WTC11 (cell line): ENCODE results near the gene AIP. TPM values are rescaled to one million over a fixed set of nuclear protein-coding genes. Genes with fewer than 3 reads are reported as not detected.

Experiments
- ATAC-seq: fragments of 200-7000 bp; cut with Tn5 transposase; 2 replicates; pipeline ENCODE4 v1.10.0; 2021; ENCODE audit warnings: mild to moderate bottlenecking, moderate library complexity
- Bru-seq: library from RNA; stranded (reverse); fragments of 400-500 nt; gene quantifications from one replicate; lab custom pipeline; 2021; lab: Mats Ljungman, UMichigan
- CTCF ChIA-PET: fragments of 300-600 bp; sonication (Branson Sonifier 250); formaldehyde crosslinking; loops from one replicate; lab custom pipeline; 2021; ENCODE audit warnings: antibody characterized with exemption; lab: Charles Lee
- POLR2A ChIA-PET: fragments of 350-600 bp; sonication (Branson Sonifier 250); formaldehyde crosslinking; loops from one replicate; lab custom pipeline; 2021; ENCODE audit warnings: antibody characterized with exemption; lab: Charles Lee
- DNase-seq: peaks from one replicate; pipeline ENCODE4 v3.0.0; 2021; ENCODE audit warnings: low spot score
- H3K27ac Mint-ChIP-seq: 2 replicates; pipeline ENCODE4 v1.8.0; 2021; ENCODE audit warnings: mixed read lengths
- H3K27me3 Mint-ChIP-seq: 2 replicates; pipeline ENCODE4 v1.8.0; 2021; ENCODE audit warnings: low read depth, mild to moderate bottlenecking, moderate library complexity, mixed read lengths
- H3K36me3 Mint-ChIP-seq: 2 replicates; pipeline ENCODE4 v1.8.0; 2021; ENCODE audit warnings: mixed read lengths
- H3K4me1 Mint-ChIP-seq: 2 replicates; pipeline ENCODE4 v1.8.0; 2022; ENCODE audit warnings: mixed read lengths
- H3K4me3 Mint-ChIP-seq: 2 replicates; pipeline ENCODE4 v1.8.0; 2021; ENCODE audit warnings: mild to moderate bottlenecking, moderate library complexity, mixed read lengths
- H3K9me3 Mint-ChIP-seq: 2 replicates; pipeline ENCODE4 v1.8.0; 2021; ENCODE audit warnings: mixed read lengths
- ARID4B ChIP-seq: sonication (generic); formaldehyde crosslinking; IDR thresholded peaks from 2 replicates; pipeline ENCODE4 v1.8.0; 2023; ENCODE audit warnings: missing genetic modification reagents, mild to moderate bottlenecking, borderline replicate concordance
- ATF2 ChIP-seq: sonication (generic); formaldehyde crosslinking; IDR thresholded peaks from 2 replicates; pipeline ENCODE4 v1.8.1; 2022; ENCODE audit warnings: low read depth, missing genetic modification reagents, borderline replicate concordance
- CREM ChIP-seq: sonication (generic); formaldehyde crosslinking; IDR thresholded peaks from 2 replicates; pipeline ENCODE4 v1.8.1; 2022; ENCODE audit warnings: mild to moderate bottlenecking, missing genetic modification reagents, moderate library complexity
- E2F1 ChIP-seq: sonication (generic); formaldehyde crosslinking; IDR thresholded peaks from 2 replicates; pipeline ENCODE4 v1.8.0; 2022; ENCODE audit warnings: mild to moderate bottlenecking, missing genetic modification reagents
- EMX1 ChIP-seq: fragments of 250-450 bp; sonication (Bioruptor Pico); IDR thresholded peaks from 2 replicates; pipeline ENCODE4 v1.8.0; 2021; ENCODE audit warnings: mild to moderate bottlenecking
- FOXP4 ChIP-seq: sonication (generic); formaldehyde crosslinking; IDR thresholded peaks from 2 replicates; pipeline ENCODE4 v1.8.0; 2022; ENCODE audit warnings: mild to moderate bottlenecking, missing genetic modification reagents
- MLX ChIP-seq: sonication (generic); formaldehyde crosslinking; IDR thresholded peaks from 2 replicates; pipeline ENCODE4 v1.8.1; 2023; ENCODE audit warnings: mild to moderate bottlenecking, missing genetic modification reagents, moderate library complexity
- NR3C1 ChIP-seq: sonication (generic); formaldehyde crosslinking; conservative IDR thresholded peaks from 2 replicates; pipeline ENCODE4 v1.8.1; 2023; ENCODE audit warnings: low read depth, mild to moderate bottlenecking, missing genetic modification reagents
- PREB ChIP-seq: sonication (generic); formaldehyde crosslinking; IDR thresholded peaks from 2 replicates; pipeline ENCODE4 v1.8.1; 2022; ENCODE audit warnings: mild to moderate bottlenecking, missing genetic modification reagents, moderate library complexity, borderline replicate concordance
- SMAD3 ChIP-seq: sonication (generic); formaldehyde crosslinking; IDR thresholded peaks from 2 replicates; pipeline ENCODE4 v1.8.0; 2022; ENCODE audit warnings: missing genetic modification reagents, mild to moderate bottlenecking, borderline replicate concordance
- TP53 ChIP-seq: sonication (generic); formaldehyde crosslinking; IDR thresholded peaks from 2 replicates; pipeline ENCODE4 v1.8.1; 2023; ENCODE audit warnings: mild to moderate bottlenecking, missing genetic modification reagents
- USF1 ChIP-seq: sonication (generic); formaldehyde crosslinking; IDR thresholded peaks from 2 replicates; pipeline ENCODE4 v1.8.0; 2022; ENCODE audit warnings: mild to moderate bottlenecking, missing genetic modification reagents
- ZNF281 ChIP-seq: sonication (generic); formaldehyde crosslinking; IDR thresholded peaks from 2 replicates; pipeline ENCODE4 v1.8.0; 2023; ENCODE audit warnings: mild to moderate bottlenecking, missing genetic modification reagents
- ZNF423 ChIP-seq: fragments of 250-450 bp; sonication (Bioruptor Pico); IDR thresholded peaks from 2 replicates; pipeline ENCODE4 v2.1.2; 2022; ENCODE audit warnings: mild to moderate bottlenecking, moderate library complexity
- ZNF512 ChIP-seq: sonication (generic); formaldehyde crosslinking; IDR thresholded peaks from 2 replicates; pipeline ENCODE4 v1.8.1; 2022; ENCODE audit warnings: missing genetic modification reagents, borderline replicate concordance
- long read RNA-seq, 3 experiments: library from RNA in 1 of 3; library from capped mRNA in 1 of 3; library from polyadenylated mRNA in 1 of 3; unstranded in 2 of 3; stranded (forward) in 1 of 3; transcript quantifications; one replicate each; pipeline ENCODE4 v2.0.0, GENCODE V29; 2021
- total RNA-seq: library from RNA; stranded (reverse); gene quantifications from 3 replicates; pipeline ENCODE4 v1.2.3, GENCODE V29; 2021

Gene AIP
- 32.8 to 42.1 TPM (median 40.0 TPM) in 3 replicates for total RNA-seq
- Bru-seq, nascent RNA: percentile 54 among the genes with signal in this experiment
- long read RNA-seq, experiment 1, transcript AIP-201 (6 exons, 1,221 nt): major isoform, 57 of 63 reads
- long read RNA-seq, experiment 1, partial matches to known transcripts: 4 of 63 reads
- long read RNA-seq, experiment 1, other reads (novel, unspliced or antisense): 1 of 63 reads
- long read RNA-seq, experiment 2, transcript AIP-201 (6 exons, 1,221 nt): major isoform, 40 of 51 reads
- long read RNA-seq, experiment 2, partial matches to known transcripts: 4 of 51 reads
- long read RNA-seq, experiment 2, other reads (novel, unspliced or antisense): 7 of 51 reads
- long read RNA-seq, experiment 3, transcript AIP-201 (6 exons, 1,221 nt): major isoform, 45 of 48 reads
- long read RNA-seq, experiment 3, partial matches to known transcripts: 0 of 48 reads
- long read RNA-seq, experiment 3, other reads (novel, unspliced or antisense): 1 of 48 reads

GRCh38 chr11:67482827-67483798 lies at the start of gene AIP:
AIP (plus strand) TSS chr11:67483026; CDS start chr11:67483159, 133 bp downstream.
- peak; percentile 94 for ATAC-seq
- peak; percentile 98 for DNase-seq
- CTCF ChIA-PET: interaction anchor here (0.7 to 1.4 kb wide), 6 partner anchors 10 to 165 kb away, joined by 3 to 14 read pairs (median 4); partner anchors contain the start of genes PPP1CA and RAD9A
- H3K27me3 Mint-ChIP-seq: peaks cover 45% of the 10 kb centered on the region
- H3K4me3 Mint-ChIP-seq: peak within 1 kb of the TSS; percentile 75
- no peaks in the 10 kb centered on the region for H3K9me3 Mint-ChIP-seq
- peaks cover 19% of the 10 kb centered on the region for H3K4me1 Mint-ChIP-seq
- POLR2A ChIA-PET: interaction anchor here (0.8 to 1.0 kb wide), 3 partner anchors 15 to 82 kb away, joined by 3 to 6 read pairs (median 3); partner anchors contain the start of genes PPP1CA, RPS6KB2 and TMEM134
- H3K27ac Mint-ChIP-seq: peak within 1 kb of the TSS; percentile 73
- H3K36me3 Mint-ChIP-seq: peaks cover 7% of the 10 kb centered on the region; the same call in 1 of the 2 replicates
- TF ChIP-seq MLX (CRISPR knock-in tag) (peak; percentile 94; the same call in 1 of the 2 replicates), ZNF281 (CRISPR knock-in tag) (peak; percentile 97), PREB (CRISPR knock-in tag) (no peak; the same call in 1 of the 2 replicates), EMX1 (no peak), CREM (CRISPR knock-in tag) (peak; percentile 88; the same call in 1 of the 2 replicates), SMAD3 (CRISPR knock-in tag) (peak; percentile 98), TP53 (CRISPR knock-in tag) (peak; percentile 96), ZNF512 (no peak), ATF2 (CRISPR knock-in tag) (peak; percentile 85; the same call in 1 of the 2 replicates), ARID4B (peak; percentile 99), USF1 (peak; percentile 86), E2F1 (peak; percentile 92), ZNF423 (CRISPR knock-in tag) (no peak), FOXP4 (CRISPR knock-in tag) (peak; percentile 99), NR3C1 (CRISPR knock-in tag) (no peak)
